B cell (primary cell): ENCODE measurements around the gene PEX5. TPM values are rescaled to one million over a fixed set of nuclear protein-coding genes. Genes with fewer than 3 reads are reported as not detected.
A peak's percentile ranks its signal among the peaks of the same experiment; 100 is the strongest.

Experiments used
- ATAC-seq: fragments of 200-7000 bp; cut with Tn5 transposase; one replicate; pipeline ENCODE4 v1.10.0; 2021; ENCODE audit warnings: low read depth, mild to moderate bottlenecking, moderate number of reproducible peaks, moderate library complexity
- CTCF ChIA-PET: fragments of 350-600 bp; sonication (Branson Sonifier 250); formaldehyde crosslinking; loops from one replicate; lab custom pipeline; 2021; ENCODE audit warnings: antibody characterized with exemption, inconsistent platforms; lab: Charles Lee
- POLR2A ChIA-PET: fragments of 350-600 bp; sonication (Branson Sonifier 250); formaldehyde crosslinking; loops from one replicate; lab custom pipeline; 2021; ENCODE audit warnings: antibody characterized with exemption; lab: Charles Lee
- DNase-seq: peaks from one replicate; pipeline ENCODE4 v3.0.0; 2013
- H2AFZ ChIP-seq: 2 replicates; pipeline ENCODE4 v1.6.1; 2012; ENCODE audit warnings: mild to moderate bottlenecking, low read depth, low read length; ENCODE audit not compliant: insufficient read depth, poor library complexity, severe bottlenecking
- H3K27ac ChIP-seq, 2 donors: 1 replicate in 1 of 2; 2 replicates in 1 of 2; pipeline ENCODE4 v1.5.1; 2012 to 2013; ENCODE audit warnings: low read length in 2 of 2, mild to moderate bottlenecking in 2 of 2, moderate library complexity in 1 of 2
- H3K27me3 ChIP-seq, 4 experiments: fragments of 200-600 bp in 1 of 4; sonication (generic) in 1 of 4; replicated peaks in 1 of 4; 1 replicate in 2 of 4; 2 replicates in 2 of 4; pipeline versions ENCODE4 v1.6.1 to v1.7.0; 2013 to 2016; ENCODE audit warnings: low read length in 3 of 4, mild to moderate bottlenecking in 2 of 4, mixed read lengths in 1 of 4, moderate library complexity in 1 of 4; ENCODE audit not compliant: insufficient read depth in 4 of 4, control insufficient read depth in 3 of 4; ENCODE audit errors: control extremely low read depth in 1 of 4
- H3K36me3 ChIP-seq, 2 experiments: replicated peaks in 1 of 2; 1 replicate in 1 of 2; 2 replicates in 1 of 2; pipeline versions ENCODE4 v1.6.1 to v1.7.1; 2013; ENCODE audit warnings: low read length in 1 of 2; ENCODE audit not compliant: insufficient read depth in 2 of 2, control insufficient read depth in 1 of 2; ENCODE audit errors: control extremely low read depth in 1 of 2, extremely low read depth in 1 of 2
- H3K4me1 ChIP-seq, 2 donors: fragments of 200-600 bp in 1 of 2; sonication (generic) in 1 of 2; 1 replicate in 1 of 2; 2 replicates in 1 of 2; pipeline versions ENCODE4 v1.5.1 to v1.6.1; 2013 to 2017; ENCODE audit warnings: low read length in 2 of 2; ENCODE audit not compliant: control insufficient read depth in 2 of 2, insufficient read depth in 2 of 2
- H3K4me2 ChIP-seq: replicated peaks from 2 replicates; pipeline ENCODE3; 2012; ENCODE audit warnings: mild to moderate bottlenecking, low read depth, low read length; ENCODE audit not compliant: poor library complexity, severe bottlenecking
- H3K4me3 ChIP-seq, 5 experiments: fragments of 200-600 bp in 1 of 5; sonication (generic) in 1 of 5; 1 replicate in 3 of 5; 2 replicates in 2 of 5; pipeline versions ENCODE4 v1.5.1 to v1.7.0; 2011 to 2016; ENCODE audit warnings: low read length in 4 of 5, mild to moderate bottlenecking in 4 of 5, low read depth in 2 of 5, control low read depth in 1 of 5, moderate library complexity in 1 of 5; ENCODE audit not compliant: insufficient read depth in 1 of 5; ENCODE audit errors: control extremely low read depth in 1 of 5, extremely low read depth in 1 of 5
- H3K79me2 ChIP-seq: fragments of 200-600 bp; sonication (generic); one replicate; pipeline ENCODE4 v1.6.0; 2016; ENCODE audit warnings: low read length; ENCODE audit not compliant: control insufficient read depth, insufficient read depth
- H3K9ac ChIP-seq: fragments of 200-600 bp; sonication (generic); 2 replicates; pipeline ENCODE4 v1.6.1; 2017; ENCODE audit warnings: mild to moderate bottlenecking, low read length, moderate library complexity
- H3K9me3 ChIP-seq, 3 donors: one replicate each; pipeline versions ENCODE4 v1.6.1 to v1.7.1; 2013; ENCODE audit warnings: low read length in 2 of 3; ENCODE audit not compliant: control insufficient read depth in 2 of 3, insufficient read depth in 1 of 3; ENCODE audit errors: control extremely low read depth in 1 of 3
- H4K20me1 ChIP-seq: 2 replicates; pipeline ENCODE4 v1.6.0; 2012; ENCODE audit warnings: mild to moderate bottlenecking, low read length; ENCODE audit not compliant: insufficient read depth, control insufficient read depth, poor library complexity, severe bottlenecking
- H3K27ac Mint-ChIP-seq: one replicate; pipeline ENCODE4 v1.8.0; 2021; ENCODE audit warnings: mixed read lengths
- H3K27me3 Mint-ChIP-seq: one replicate; pipeline ENCODE4 v1.8.0; 2021; ENCODE audit warnings: mixed read lengths
- H3K4me1 Mint-ChIP-seq: one replicate; pipeline ENCODE4 v1.8.0; 2021; ENCODE audit warnings: mixed read lengths
- H3K4me3 Mint-ChIP-seq: one replicate; pipeline ENCODE4 v1.8.0; 2021; ENCODE audit warnings: mixed read lengths
- H3K9me3 Mint-ChIP-seq: one replicate; pipeline ENCODE4 v1.8.0; 2022; ENCODE audit warnings: mixed read lengths; ENCODE audit not compliant: insufficient read depth
- CTCF ChIP-seq: fragments of 200-600 bp; IDR thresholded peaks from one replicate; pipeline ENCODE4 v1.8.0; 2022; ENCODE audit warnings: antibody characterized with exemption, mild to moderate bottlenecking
- EZH2 ChIP-seq: IDR thresholded peaks from 2 replicates; pipeline ENCODE4 v1.6.1; 2012; ENCODE audit warnings: borderline replicate concordance, low read depth, mild to moderate bottlenecking, moderate library complexity, low read length; ENCODE audit not compliant: insufficient read depth, poor library complexity, severe bottlenecking
- WGBS: methylation state at CpG from one replicate; pipeline ENCODE4 v1.1.5; 2013; ENCODE audit warnings: missing lambda C conversion rate; ENCODE audit not compliant: insufficient coverage; 5-methylcytosine and 5-hydroxymethylcytosine counted together
- intact Hi-C: fragments of 100-400 bp; cut with micrococcal nuclease; formaldehyde crosslinking; loops from one replicate; pipeline ENCODE4 v1.10.0; 2022
- polyA plus RNA-seq: library from polyadenylated mRNA; depleted of rRNA; stranded (reverse); fragments of >200 nt; gene quantifications from 2 replicates; pipeline ENCODE4 v1.2.3, GENCODE V29; 2012
- total RNA-seq, 2 donors: library from RNA; stranded (reverse); fragments of 120-200 nt in 1 of 2; gene quantifications; 1 replicate in 1 of 2; 2 replicates in 1 of 2; pipeline versions ENCODE4 v1.2.3 to v1.2.4, GENCODE V29; 2013 to 2022

PEX5 gene
- total and polyA plus RNA-seq, 2 donors (not counting 1 experiment from before 2014, with no cell fraction given): 11.4 to 35.0 TPM

DNA sequence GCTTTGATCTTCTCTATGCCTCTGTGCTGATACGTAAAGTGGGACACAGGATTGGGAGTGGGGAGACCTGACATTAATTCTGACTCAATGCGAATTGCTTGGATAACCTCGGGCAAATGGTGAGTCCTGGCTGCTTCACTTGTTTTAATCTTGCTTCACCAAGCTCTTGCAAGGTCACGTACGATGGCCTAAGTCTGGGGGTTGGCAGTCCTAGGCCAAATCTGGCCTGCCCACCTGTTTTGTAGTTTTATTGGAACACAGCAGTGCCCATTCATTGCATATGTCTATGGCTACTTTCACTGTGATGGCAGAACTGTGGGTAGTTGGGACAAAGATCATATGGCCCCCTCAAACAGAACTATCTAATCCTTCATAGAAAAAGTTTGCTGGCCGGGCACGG, 45.9 kb upstream of the PEX5 start:
- Histone ChIP-seq H3K9me3 (no peaks in the 10 kb centered on the region), H3K36me3 (peaks cover 1 to 16% of the 10 kb centered on the region in 2 experiments), H3K79me2 (no peaks in the 10 kb centered on the region), H3K27ac (no peak overlapping the region), H3K4me2 (no peak overlapping the region), H3K4me3 (no peak overlapping the region), H3K9ac (no peak overlapping the region), H3K27me3 (no peaks in the 10 kb centered on the region), H4K20me1 (no peaks in the 10 kb centered on the region), H3K4me1 (no peaks in the 10 kb centered on the region), H2AFZ (no peak overlapping the region)
- Mint-ChIP-seq H3K27ac (no peak overlapping the region), H3K4me1 (peaks cover 2% of the 10 kb centered on the region), H3K4me3 (no peak overlapping the region), H3K27me3 (no peaks in the 10 kb centered on the region), H3K9me3 (no peaks in the 10 kb centered on the region)
- intact Hi-C loops: no loop called here
- DNase-seq (no peak), ATAC-seq (no peak)
- WGBS: 97% methylated on average over 7 of the region's 7 CpGs
- TF ChIP-seq EZH2 (no peak), CTCF (no peak)
- ChIA-PET POLR2A (no interaction called here), CTCF (interaction anchor here (0.6 to 3.7 kb wide), 6 partner anchors 9 to 273 kb away, joined by 3 to 16 read pairs (median 3); no protein-coding TSS in a partner anchor)

- no peak overlapping the region for H3K4me3 Mint-ChIP-seq
- H3K27ac ChIP-seq: no peak overlapping the region
- no peaks in the 10 kb centered on the region for H3K9me3 Mint-ChIP-seq
- H3K4me3 ChIP-seq: no peak overlapping the region
- peaks cover 1 to 23% of the 10 kb centered on the region in 2 experiments for H3K36me3 ChIP-seq
- no peaks in the 10 kb centered on the region for H3K27me3 Mint-ChIP-seq
- DNase-seq: peak; percentile 56
- POLR2A ChIA-PET: no interaction called here
- no peak overlapping the region for H3K4me2 ChIP-seq
- no peak overlapping the region for H3K27ac Mint-ChIP-seq
- H3K79me2 ChIP-seq: no peaks in the 10 kb centered on the region
- TF ChIP-seq EZH2 (no peak), CTCF (peak; percentile 79)
- intact Hi-C loops: no loop called here
- no peaks in the 10 kb centered on the region for H3K27me3 ChIP-seq
- ATAC-seq: no peak
- CTCF ChIA-PET: interaction anchor here (0.6 to 3.7 kb wide), 10 partner anchors 16 to 274 kb away, joined by 3 to 16 read pairs (median 3); partner anchors contain the start of gene C1RL
- WGBS: 100% methylated on average over 4 of the region's 11 CpGs
- H3K9ac ChIP-seq: no peak overlapping the region
- H2AFZ ChIP-seq: no peak overlapping the region
- H3K9me3 ChIP-seq: no peaks in the 10 kb centered on the region
- H3K4me1 ChIP-seq: no peaks in the 10 kb centered on the region
- no peaks in the 10 kb centered on the region for H4K20me1 ChIP-seq
- peaks cover 2% of the 10 kb centered on the region for H3K4me1 Mint-ChIP-seq
Observed at GRCh38 chr12:7144414-7145120, 44.9 kb upstream of the PEX5 start.
